ENCODE results near the gene PLA2G12B.

DNA sequence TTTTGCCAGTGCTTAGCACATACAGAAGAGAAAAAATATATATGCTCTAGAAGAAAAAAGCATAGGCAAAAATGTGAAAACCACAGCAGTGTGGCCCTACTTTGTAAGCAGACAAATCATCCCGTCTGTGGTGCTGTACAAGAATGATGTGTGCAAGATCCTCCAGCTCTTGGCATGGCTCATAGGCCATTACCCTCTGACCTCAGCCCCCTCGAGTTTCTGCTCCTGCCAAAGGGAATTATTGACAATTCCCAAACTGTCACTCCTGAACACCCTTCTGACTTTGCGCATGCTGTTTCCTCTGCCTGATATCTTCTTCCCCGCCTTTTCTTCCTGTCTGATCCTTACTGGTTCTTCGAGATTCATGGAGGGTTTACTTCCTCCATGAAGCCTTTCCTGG, 27.1 kb downstream of the PLA2G12B start:
- TF ChIP-seq, protein P1, sequence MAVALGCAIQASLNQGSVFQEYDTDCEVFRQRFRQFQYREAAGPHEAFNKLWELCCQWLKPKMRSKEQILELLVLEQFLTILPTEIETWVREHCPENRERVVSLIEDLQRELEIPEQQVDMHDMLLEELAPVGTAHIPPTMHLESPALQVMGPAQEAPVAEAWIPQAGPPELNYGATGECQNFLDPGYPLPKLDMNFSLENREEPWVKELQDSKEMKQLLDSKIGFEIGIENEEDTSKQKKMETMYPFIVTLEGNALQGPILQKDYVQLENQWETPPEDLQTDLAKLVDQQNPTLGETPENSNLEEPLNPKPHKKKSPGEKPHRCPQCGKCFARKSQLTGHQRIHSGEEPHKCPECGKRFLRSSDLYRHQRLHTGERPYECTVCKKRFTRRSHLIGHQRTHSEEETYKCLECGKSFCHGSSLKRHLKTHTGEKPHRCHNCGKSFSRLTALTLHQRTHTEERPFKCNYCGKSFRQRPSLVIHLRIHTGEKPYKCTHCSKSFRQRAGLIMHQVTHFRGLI (tag by site-specific recombination; IDR thresholded peaks at IDR 0.05): no peak
- TF ChIP-seq, protein P2, sequence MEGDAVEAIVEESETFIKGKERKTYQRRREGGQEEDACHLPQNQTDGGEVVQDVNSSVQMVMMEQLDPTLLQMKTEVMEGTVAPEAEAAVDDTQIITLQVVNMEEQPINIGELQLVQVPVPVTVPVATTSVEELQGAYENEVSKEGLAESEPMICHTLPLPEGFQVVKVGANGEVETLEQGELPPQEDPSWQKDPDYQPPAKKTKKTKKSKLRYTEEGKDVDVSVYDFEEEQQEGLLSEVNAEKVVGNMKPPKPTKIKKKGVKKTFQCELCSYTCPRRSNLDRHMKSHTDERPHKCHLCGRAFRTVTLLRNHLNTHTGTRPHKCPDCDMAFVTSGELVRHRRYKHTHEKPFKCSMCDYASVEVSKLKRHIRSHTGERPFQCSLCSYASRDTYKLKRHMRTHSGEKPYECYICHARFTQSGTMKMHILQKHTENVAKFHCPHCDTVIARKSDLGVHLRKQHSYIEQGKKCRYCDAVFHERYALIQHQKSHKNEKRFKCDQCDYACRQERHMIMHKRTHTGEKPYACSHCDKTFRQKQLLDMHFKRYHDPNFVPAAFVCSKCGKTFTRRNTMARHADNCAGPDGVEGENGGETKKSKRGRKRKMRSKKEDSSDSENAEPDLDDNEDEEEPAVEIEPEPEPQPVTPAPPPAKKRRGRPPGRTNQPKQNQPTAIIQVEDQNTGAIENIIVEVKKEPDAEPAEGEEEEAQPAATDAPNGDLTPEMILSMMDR (tag by site-specific recombination; IDR thresholded peaks at IDR 0.05): no peak
